ENCODE measurements around the gene PERM1. TPM values are rescaled to one million over a fixed set of nuclear protein-coding genes. Genes with fewer than 3 reads are reported as not detected.

Gene PERM1
- total and polyA plus RNA-seq, 2 of the 13 experiments (the other 11 are each of a cell fraction or from before 2014, with no cell fraction given), result 0.04 to 0.29 TPM

- no peak for TF ChIP-seq HNRNPL (IDR thresholded peaks at IDR 0.05; ENCODE audit: low read depth, low read length)
- peak; percentile 80; the same call in 1 of the 2 replicates for TF ChIP-seq ZNF552 (CRISPR knock-in tag; IDR thresholded peaks at IDR 0.05; ENCODE audit: borderline replicate concordance)
- no peak; the same call in 1 of the 2 replicates for TF ChIP-seq GFI1 (CRISPR knock-in tag; IDR thresholded peaks at IDR 0.05; ENCODE audit: borderline replicate concordance)
- peak; percentile 29 for TF ChIP-seq ZNF883 (CRISPR knock-in tag; IDR thresholded peaks at IDR 0.05; ENCODE audit: not compliant biosample characterization)
- TF ChIP-seq SOX6 (IDR thresholded peaks at IDR 0.05), result no peak
- peak; percentile 17; the same call in 1 of the 2 replicates for TF ChIP-seq SOX6 (CRISPR knock-in tag; IDR thresholded peaks at IDR 0.05)
- TF ChIP-seq ZNF326 (CRISPR knock-in tag; IDR thresholded peaks at IDR 0.05; ENCODE audit: borderline replicate concordance), result no peak
- no peak for TF ChIP-seq SRF (IDR thresholded peaks at IDR 0.05; ENCODE audit: low read depth, low read length)
- TF ChIP-seq ZNF572 (CRISPR knock-in tag; IDR thresholded peaks at IDR 0.05), result no peak
- no peak for TF ChIP-seq MZF1 (CRISPR knock-in tag; IDR thresholded peaks at IDR 0.05; ENCODE audit: borderline replicate concordance)
- no peak; the same call in 1 of the 2 replicates for TF ChIP-seq ETV5 (CRISPR knock-in tag; IDR thresholded peaks at IDR 0.05; ENCODE audit: borderline replicate concordance)
- peak; percentile 56 for TF ChIP-seq ZNF18 (CRISPR knock-in tag; IDR thresholded peaks at IDR 0.05; ENCODE audit: insufficient replicate concordance)
- TF ChIP-seq CHD4 (IDR thresholded peaks at IDR 0.05; ENCODE audit: borderline replicate concordance, low read length), result no peak
- TF ChIP-seq, protein P1, sequence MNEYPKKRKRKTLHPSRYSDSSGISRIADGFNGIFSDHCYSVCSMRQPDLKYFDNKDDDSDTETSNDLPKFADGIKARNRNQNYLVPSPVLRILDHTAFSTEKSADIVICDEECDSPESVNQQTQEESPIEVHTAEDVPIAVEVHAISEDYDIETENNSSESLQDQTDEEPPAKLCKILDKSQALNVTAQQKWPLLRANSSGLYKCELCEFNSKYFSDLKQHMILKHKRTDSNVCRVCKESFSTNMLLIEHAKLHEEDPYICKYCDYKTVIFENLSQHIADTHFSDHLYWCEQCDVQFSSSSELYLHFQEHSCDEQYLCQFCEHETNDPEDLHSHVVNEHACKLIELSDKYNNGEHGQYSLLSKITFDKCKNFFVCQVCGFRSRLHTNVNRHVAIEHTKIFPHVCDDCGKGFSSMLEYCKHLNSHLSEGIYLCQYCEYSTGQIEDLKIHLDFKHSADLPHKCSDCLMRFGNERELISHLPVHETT (CRISPR knock-in tag; conservative IDR thresholded peaks at IDR 0.05), result peak; percentile 83
- no peak; the same call in 1 of the 2 replicates for TF ChIP-seq ZNF205 (CRISPR knock-in tag; IDR thresholded peaks at IDR 0.05)
- TF ChIP-seq ZNF816 (CRISPR knock-in tag; IDR thresholded peaks at IDR 0.05; ENCODE audit: borderline replicate concordance), result 0 out of 2 replicates have a peak, but pooled peaks have one; percentile 24
- TF ChIP-seq ZNF672 (CRISPR knock-in tag; IDR thresholded peaks at IDR 0.05), result no peak
- peak; percentile 56; the same call in 1 of the 2 replicates for TF ChIP-seq GATAD1 (CRISPR knock-in tag; IDR thresholded peaks at IDR 0.05)
- TF ChIP-seq ZNF775 (CRISPR knock-in tag; IDR thresholded peaks at IDR 0.05; ENCODE audit: borderline replicate concordance), result no peak
- TF ChIP-seq POGK (CRISPR knock-in tag; conservative IDR thresholded peaks at IDR 0.05), result peak; percentile 92
- no peak for TF ChIP-seq MLLT10 (CRISPR knock-in tag; IDR thresholded peaks at IDR 0.05)
- TF ChIP-seq FOSL2 (CRISPR knock-in tag; IDR thresholded peaks at IDR 0.05), result peak; percentile 86
- TF ChIP-seq GATAD2A (CRISPR knock-in tag; IDR thresholded peaks at IDR 0.05), result peak; percentile 79
- no peak for TF ChIP-seq PLSCR1 (CRISPR knock-in tag; IDR thresholded peaks at IDR 0.05; ENCODE audit: borderline replicate concordance)
- no peak for TF ChIP-seq U2AF2 (IDR thresholded peaks at IDR 0.05; ENCODE audit: low read depth, low read length)
- TF ChIP-seq, protein P2, sequence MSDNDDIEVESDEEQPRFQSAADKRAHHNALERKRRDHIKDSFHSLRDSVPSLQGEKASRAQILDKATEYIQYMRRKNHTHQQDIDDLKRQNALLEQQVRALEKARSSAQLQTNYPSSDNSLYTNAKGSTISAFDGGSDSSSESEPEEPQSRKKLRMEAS (IDR thresholded peaks at IDR 0.05), result no peak
Observed at GRCh38 chr1:1000357-1001056, 18.6 kb upstream of the PERM1 start (continued).
